NCI-H526 treated with DMSO at 0.1 percent for 48 hours (cell line): ENCODE data around the gene LAMA2.

Source experiments
- DNase-seq: peaks from one replicate; lab custom pipeline; 2025; lab: John Stamatoyannopoulos, UW

Gene LAMA2

GRCh38 chr6:129264480-129265045 lies 381.6 kb downstream of the LAMA2 start:
- no peak for DNase-seq

GRCh38 chr6:129267028-129267427 lies 384.1 kb downstream of the LAMA2 start:
- DNase-seq: no peak

GRCh38 chr6:129269076-129269475 lies 386.1 kb downstream of the LAMA2 start:
- no peak for DNase-seq

- no peak for DNase-seq
These were observed 387.0 kb downstream of the LAMA2 start for GRCh38 chr6:129269891-129270290.

GRCh38 chr6:129270450-129270849 lies 387.5 kb downstream of the LAMA2 start:
- no peak for DNase-seq

GRCh38 chr6:129273161-129273560 lies 390.2 kb downstream of the LAMA2 start:
- no peak for DNase-seq

GRCh38 chr6:129276461-129276860 lies 393.5 kb downstream of the LAMA2 start:
- no peak for DNase-seq

GRCh38 chr6:129276986-129277385 lies 394.0 kb downstream of the LAMA2 start:
- DNase-seq: no peak

GRCh38 chr6:129279343-129280292 lies 396.7 kb downstream of the LAMA2 start:
- DNase-seq: no peak

- DNase-seq: no peak
These were observed 397.3 kb downstream of the LAMA2 start for GRCh38 chr6:129280293-129280644.

- DNase-seq: no peak
These were observed 397.8 kb downstream of the LAMA2 start for GRCh38 chr6:129280749-129281148.

GRCh38 chr6:129281168-129281796 lies 398.3 kb downstream of the LAMA2 start:
- DNase-seq: no peak

GRCh38 chr6:129282019-129282418 lies 399.1 kb downstream of the LAMA2 start:
- no peak for DNase-seq

- no peak for DNase-seq
These were observed 401.3 kb downstream of the LAMA2 start for GRCh38 chr6:129284225-129284624.

GRCh38 chr6:129287231-129288177 lies 404.6 kb downstream of the LAMA2 start:
- peak; percentile 18 for DNase-seq

GRCh38 chr6:129289442-129289841 lies 406.5 kb downstream of the LAMA2 start:
- no peak for DNase-seq

- DNase-seq: no peak
These were observed 409.9 kb downstream of the LAMA2 start for GRCh38 chr6:129292836-129293235.

GRCh38 chr6:129297592-129297991 lies 414.7 kb downstream of the LAMA2 start:
- DNase-seq: no peak

- no peak for DNase-seq
These were observed 419.7 kb downstream of the LAMA2 start for GRCh38 chr6:129302671-129303070.

- DNase-seq: no peak
These were observed 423.9 kb downstream of the LAMA2 start for GRCh38 chr6:129306826-129307225.

- no peak for DNase-seq
These were observed 424.9 kb downstream of the LAMA2 start for GRCh38 chr6:129307845-129308244.

GRCh38 chr6:129309154-129309553 lies 426.2 kb downstream of the LAMA2 start:
- DNase-seq: no peak
